Neural cell (in vitro differentiated cells): ENCODE results near the gene ANGPTL7.

Experiments
- CTCF ChIP-seq: fragments of 450-650 bp; IDR thresholded peaks from 2 replicates; pipeline ENCODE4 v1.5.1; 2014; ENCODE audit warnings: antibody characterized with exemption, mild to moderate bottlenecking, moderate library complexity; ENCODE audit not compliant: poor library complexity, severe bottlenecking
- TAF1 ChIP-seq: IDR thresholded peaks from 2 replicates; pipeline ENCODE4 v1.6.1; 2012; ENCODE audit warnings: low read depth

- TF ChIP-seq CTCF (no peak), TAF1 (no peak)
These were observed 1.2 kb upstream of the ANGPTL7 start for GRCh38 chr1:11187931-11188330.
